A673 (cell line): ENCODE results near the gene SYCE1.

Source experiments
- CTCF ChIP-seq: fragments of 300-800, 200-600 bp; sonication (generic); conservative IDR thresholded peaks from 2 replicates; pipeline ENCODE4 v1.5.1; 2017; ENCODE audit warnings: low read depth, mild to moderate bottlenecking, antibody characterized with exemption, low read length, moderate library complexity, mixed read lengths
- EZH2 ChIP-seq: fragments of 200-600 bp; sonication (generic); IDR thresholded peaks from 2 replicates; pipeline ENCODE4 v1.6.1; 2017; ENCODE audit warnings: borderline replicate concordance, low read depth, mild to moderate bottlenecking, mixed read lengths, antibody characterized with exemption, low read length; ENCODE audit not compliant: poor library complexity, severe bottlenecking

GRCh38 chr10:133534417-133534816 is 31.0 kb downstream of the SYCE1 start:
- TF ChIP-seq CTCF: no peak
- TF ChIP-seq EZH2: no peak
